Thoracic aorta (tissue), 2 donors: ENCODE results near the gene TLE3. TPM values are rescaled to one million over a fixed set of nuclear protein-coding genes. Genes with fewer than 3 reads are reported as not detected.

ENCODE experiments used
- ATAC-seq: fragments of 150-250 bp; one replicate; pipeline ENCODE4 v1.8.0; 2017; ENCODE audit warnings: low read depth; ENCODE audit not compliant: insufficient number of reproducible peaks, low FRiP score
- DNase-seq: peaks from one replicate; pipeline ENCODE4 v3.0.0-alpha.2; 2020; ENCODE audit warnings: low spot score
- H3K27ac ChIP-seq, 2 donors: fragments of 200-600 bp; sonication (generic); 1 replicate in 1 of 2; 2 replicates in 1 of 2; pipeline ENCODE4 v1.5.1; 2016; ENCODE audit warnings: mild to moderate bottlenecking in 2 of 2, moderate library complexity in 2 of 2
- H3K27me3 ChIP-seq: fragments of 200-600 bp; sonication (generic); replicated peaks from 2 replicates; pipeline ENCODE4 v1.6.0; 2016; ENCODE audit warnings: mild to moderate bottlenecking; ENCODE audit not compliant: insufficient read depth
- H3K36me3 ChIP-seq: fragments of 200-600 bp; sonication (generic); one replicate; pipeline ENCODE4 v1.5.1; 2016
- H3K4me1 ChIP-seq, 2 donors: fragments of 200-600 bp; sonication (generic); 1 replicate in 1 of 2; 2 replicates in 1 of 2; pipeline versions ENCODE4 v1.5.1 to v1.6.0; 2016; ENCODE audit warnings: low read depth in 2 of 2, mild to moderate bottlenecking in 1 of 2; ENCODE audit not compliant: control insufficient read depth in 1 of 2
- H3K4me3 ChIP-seq: fragments of 200-600 bp; sonication (generic); 2 replicates; pipeline ENCODE4 v1.5.1; 2016; ENCODE audit warnings: mild to moderate bottlenecking
- H3K9me3 ChIP-seq: fragments of 200-600 bp; sonication (generic); 2 replicates; pipeline ENCODE4 v1.5.1; 2016
- total RNA-seq, 2 donors: library from RNA; depleted of rRNA; stranded (reverse); fragments of >200 nt; gene quantifications; one replicate each; pipeline versions ENCODE4 v1.1.0 to v1.2.3, GENCODE V29; 2016
- TF ChIP-seq, protein P1 (sequence below): fragments of 200-600 bp; sonication (generic); IDR thresholded peaks from one replicate; pipeline ENCODE4 v1.5.1; 2019; ENCODE audit warnings: antibody characterized with exemption

The TLE3 gene
- total RNA-seq, 2 donors from 2014 or later: 78.3 to 124 TPM

DNA sequence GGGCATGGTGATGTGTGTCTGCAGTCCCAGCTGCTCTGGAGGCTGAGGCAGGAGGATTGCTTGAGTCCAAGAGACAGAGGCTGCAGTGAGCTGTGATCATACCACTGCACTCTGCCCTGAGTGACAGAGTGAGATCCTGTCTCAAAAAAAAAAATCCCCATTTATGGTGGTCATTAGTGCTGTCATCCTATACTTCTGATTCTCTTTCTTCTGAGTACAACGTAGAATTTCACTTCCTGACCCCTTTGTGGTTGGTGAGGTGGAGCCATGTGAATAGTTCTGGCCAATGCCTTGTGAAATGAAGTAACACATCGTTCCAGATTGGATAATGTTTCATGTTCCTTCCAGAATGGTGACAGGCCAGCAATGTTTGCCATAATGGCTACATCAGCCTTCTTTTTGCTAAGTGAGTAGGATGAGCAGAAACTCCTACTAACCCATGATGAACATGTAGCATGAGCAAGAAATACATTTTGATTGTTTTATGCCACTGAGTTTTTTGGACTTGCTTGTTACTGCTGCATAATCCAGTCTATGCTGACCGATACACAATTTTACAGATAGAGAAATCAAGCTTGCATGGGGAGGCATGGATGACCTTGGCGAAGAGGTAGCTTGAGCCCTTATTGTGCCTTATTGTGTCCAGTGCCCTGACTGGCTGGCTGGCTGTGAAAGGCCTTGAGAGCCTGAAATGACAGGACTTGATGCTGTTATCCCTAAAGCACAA is 30.9 kb upstream of the TLE3 start:
- Histone ChIP-seq H3K27ac (no peak overlapping the region), H3K4me1 (peaks cover 0 to 13% of the 10 kb centered on the region in 2 donors), H3K4me3 (no peak overlapping the region), H3K36me3 (no peaks in the 10 kb centered on the region), H3K27me3 (no peaks in the 10 kb centered on the region), H3K9me3 (no peaks in the 10 kb centered on the region)
- TF ChIP-seq, protein P1, sequence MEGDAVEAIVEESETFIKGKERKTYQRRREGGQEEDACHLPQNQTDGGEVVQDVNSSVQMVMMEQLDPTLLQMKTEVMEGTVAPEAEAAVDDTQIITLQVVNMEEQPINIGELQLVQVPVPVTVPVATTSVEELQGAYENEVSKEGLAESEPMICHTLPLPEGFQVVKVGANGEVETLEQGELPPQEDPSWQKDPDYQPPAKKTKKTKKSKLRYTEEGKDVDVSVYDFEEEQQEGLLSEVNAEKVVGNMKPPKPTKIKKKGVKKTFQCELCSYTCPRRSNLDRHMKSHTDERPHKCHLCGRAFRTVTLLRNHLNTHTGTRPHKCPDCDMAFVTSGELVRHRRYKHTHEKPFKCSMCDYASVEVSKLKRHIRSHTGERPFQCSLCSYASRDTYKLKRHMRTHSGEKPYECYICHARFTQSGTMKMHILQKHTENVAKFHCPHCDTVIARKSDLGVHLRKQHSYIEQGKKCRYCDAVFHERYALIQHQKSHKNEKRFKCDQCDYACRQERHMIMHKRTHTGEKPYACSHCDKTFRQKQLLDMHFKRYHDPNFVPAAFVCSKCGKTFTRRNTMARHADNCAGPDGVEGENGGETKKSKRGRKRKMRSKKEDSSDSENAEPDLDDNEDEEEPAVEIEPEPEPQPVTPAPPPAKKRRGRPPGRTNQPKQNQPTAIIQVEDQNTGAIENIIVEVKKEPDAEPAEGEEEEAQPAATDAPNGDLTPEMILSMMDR: no peak
- ATAC-seq (no peak), DNase-seq (no peak)

- Histone ChIP-seq H3K4me3 (no peak overlapping the region), H3K36me3 (no peaks in the 10 kb centered on the region), H3K27me3 (no peaks in the 10 kb centered on the region), H3K9me3 (no peaks in the 10 kb centered on the region), H3K27ac (no peak overlapping the region), H3K4me1 (peaks cover 0 to 7% of the 10 kb centered on the region in 2 donors)
- ATAC-seq (no peak), DNase-seq (no peak)
- TF ChIP-seq, protein P1: no peak
Measured at GRCh38 chr15:70127770-70128413, 30.2 kb upstream of the TLE3 start.

DNA sequence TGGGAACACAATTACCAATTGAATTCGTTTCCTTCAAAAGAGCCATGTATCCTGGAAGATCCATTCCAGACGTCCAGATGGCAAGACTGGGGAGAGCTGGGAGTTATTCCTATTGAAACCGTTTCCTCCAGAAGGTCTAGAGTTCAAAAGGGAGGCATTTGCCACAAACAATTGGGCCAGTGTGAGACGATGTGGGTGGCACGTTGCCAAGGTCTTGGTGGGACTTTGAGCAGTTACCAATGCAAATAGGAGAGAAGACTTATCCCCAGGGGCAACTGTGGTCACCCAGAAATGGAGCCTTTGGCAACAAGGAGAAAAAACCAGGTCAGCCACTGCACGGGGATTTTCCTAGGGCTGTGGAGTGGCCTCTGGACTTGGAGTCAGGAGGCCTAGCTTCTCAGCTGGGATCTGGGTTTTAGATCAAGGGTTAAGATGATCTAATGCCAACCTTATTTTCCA is 29.6 kb upstream of the TLE3 start:
- TF ChIP-seq, protein P1: no peak
- no peaks in the 10 kb centered on the region for H3K27me3 ChIP-seq
- no peaks in the 10 kb centered on the region for H3K36me3 ChIP-seq
- no peak overlapping the region for H3K27ac ChIP-seq
- DNase-seq (no peak), ATAC-seq (no peak)
- H3K9me3 ChIP-seq: no peaks in the 10 kb centered on the region
- peaks cover 0 to 1% of the 10 kb centered on the region in 2 donors for H3K4me1 ChIP-seq
- no peak overlapping the region for H3K4me3 ChIP-seq

DNA sequence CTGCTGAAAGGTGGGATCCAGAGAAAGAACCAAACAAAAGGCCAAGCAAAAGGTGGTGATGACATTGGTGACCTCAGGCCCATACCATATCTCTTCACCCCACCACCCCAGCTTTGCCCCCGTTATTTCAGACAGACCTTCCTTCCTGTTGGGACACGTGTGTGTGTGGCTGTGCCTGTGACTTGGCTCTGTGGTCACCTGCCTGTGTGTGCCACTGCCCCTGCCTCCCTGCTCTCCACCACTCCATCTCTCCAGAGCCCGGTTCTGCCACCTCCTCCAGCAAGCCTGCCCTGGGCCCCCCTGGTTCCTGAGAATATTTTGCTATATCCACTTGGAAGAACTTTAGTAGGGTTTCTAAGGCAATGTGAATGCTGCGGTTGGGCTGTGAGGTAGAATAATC is 28.6 kb upstream of the TLE3 start:
- DNase-seq (no peak), ATAC-seq (no peak)

DNA sequence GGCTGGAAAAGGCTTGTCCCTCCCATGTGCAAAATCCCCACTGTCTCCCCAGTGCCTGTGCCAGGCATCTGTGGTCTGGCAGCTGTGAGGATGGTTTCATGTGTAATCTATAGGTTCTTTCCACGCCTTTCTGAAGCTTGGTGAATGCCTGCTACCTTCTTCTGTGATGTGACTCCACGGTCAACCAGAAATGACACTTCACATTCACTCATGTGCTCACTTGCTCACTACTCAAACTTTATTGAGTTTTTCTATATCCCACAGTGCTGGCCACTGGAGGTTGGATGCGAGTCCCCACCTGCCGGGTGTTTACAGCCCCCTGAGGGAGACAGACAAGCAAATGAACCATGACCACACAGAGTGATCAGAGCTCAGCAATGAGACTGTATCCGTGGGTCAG is 27.9 kb upstream of the TLE3 start:
- Histone ChIP-seq H3K36me3 (no peaks in the 10 kb centered on the region), H3K4me1 (no peaks in the 10 kb centered on the region), H3K27me3 (no peaks in the 10 kb centered on the region), H3K27ac (no peak overlapping the region), H3K4me3 (no peak overlapping the region), H3K9me3 (no peaks in the 10 kb centered on the region)
- TF ChIP-seq, protein P1: no peak
- ATAC-seq: no peak
- no peak for DNase-seq

More for the DNA sequence above, 28.6 kb upstream of the TLE3 start:
- TF ChIP-seq, protein P1: no peak
- no peaks in the 10 kb centered on the region for H3K36me3 ChIP-seq
- no peak overlapping the region for H3K4me3 ChIP-seq
- no peaks in the 10 kb centered on the region for H3K4me1 ChIP-seq
- no peaks in the 10 kb centered on the region for H3K27me3 ChIP-seq
- no peak overlapping the region for H3K27ac ChIP-seq
- H3K9me3 ChIP-seq: no peaks in the 10 kb centered on the region
